Type B pancreatic cell (in vitro differentiated cells): Measurements from ENCODE around the gene CD22. TPM values are rescaled to one million over a fixed set of nuclear protein-coding genes. Genes with fewer than 3 reads are reported as not detected.
A peak's percentile ranks its signal among the peaks of the same experiment; 100 is the strongest.
"Not testable (repeated sequence)": the region's sequence is repeated elsewhere in the genome, so short reads cannot be mapped to it uniquely, and the experiment has no call there.

Experiments used
- DNase-seq: peaks from one replicate; pipeline ENCODE4 v3.0.0; 2021; ENCODE audit warnings: mixed read lengths; ENCODE audit not compliant: unreplicated experiment; ENCODE audit errors: extremely low spot score
- H3K27ac Mint-ChIP-seq: 2 replicates; pipeline ENCODE4 v1.8.0; 2021; ENCODE audit warnings: mild to moderate bottlenecking, mixed read lengths
- H3K27me3 Mint-ChIP-seq: 2 replicates; pipeline ENCODE4 v1.8.0; 2021; ENCODE audit warnings: mixed read lengths
- H3K36me3 Mint-ChIP-seq: 2 replicates; pipeline ENCODE4 v1.8.0; 2021; ENCODE audit warnings: mixed read lengths
- H3K4me1 Mint-ChIP-seq: one replicate; pipeline ENCODE4 v1.8.0; 2021; ENCODE audit warnings: mixed read lengths; ENCODE audit not compliant: unreplicated experiment
- H3K4me3 Mint-ChIP-seq: 2 replicates; pipeline ENCODE4 v1.8.0; 2021; ENCODE audit warnings: mild to moderate bottlenecking, mixed read lengths
- H3K9me3 Mint-ChIP-seq: 2 replicates; pipeline ENCODE4 v1.8.0; 2021; ENCODE audit warnings: mixed read lengths
- total RNA-seq: library from RNA; stranded (reverse); gene quantifications from 2 replicates; pipeline ENCODE4 v1.2.1, GENCODE V29; 2021; ENCODE audit warnings: low replicate concordance
- TF ChIP-seq, protein P1 (sequence below): fragments of 200-600 bp; sonication (generic); conservative IDR thresholded peaks from 2 replicates; pipeline ENCODE4 v1.5.0; 2021; ENCODE audit warnings: antibody characterized with exemption, mild to moderate bottlenecking

Gene CD22
- total RNA-seq, 1 donor from 2014 or later, result 0.92 TPM

DNA sequence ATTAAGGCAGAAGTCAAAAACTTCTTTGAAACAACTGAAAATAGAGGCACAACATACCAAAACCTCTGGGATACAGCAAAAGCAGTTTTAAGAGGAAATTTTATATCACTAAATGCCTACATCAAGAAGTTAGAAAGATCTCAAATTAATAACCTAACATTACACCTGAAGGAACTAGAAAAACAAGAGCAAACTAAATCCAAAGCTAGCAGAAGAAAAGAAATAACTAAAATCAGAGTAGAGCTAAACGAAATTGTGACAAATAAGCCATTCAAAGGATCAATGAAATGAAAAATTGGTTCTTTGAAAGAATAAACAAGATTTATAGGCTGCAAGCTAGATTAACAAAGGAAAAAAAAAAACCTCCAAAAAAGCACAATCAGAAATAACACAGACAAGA, 39.4 kb downstream of the CD22 start:
- Mint-ChIP-seq H3K4me1 (no peaks in the 10 kb centered on the region), H3K27me3 (peaks cover 10% of the 10 kb centered on the region), H3K36me3 (no peaks in the 10 kb centered on the region), H3K27ac (no peak overlapping the region), H3K4me3 (no peak overlapping the region), H3K9me3 (no peaks in the 10 kb centered on the region)
- TF ChIP-seq, protein P1, sequence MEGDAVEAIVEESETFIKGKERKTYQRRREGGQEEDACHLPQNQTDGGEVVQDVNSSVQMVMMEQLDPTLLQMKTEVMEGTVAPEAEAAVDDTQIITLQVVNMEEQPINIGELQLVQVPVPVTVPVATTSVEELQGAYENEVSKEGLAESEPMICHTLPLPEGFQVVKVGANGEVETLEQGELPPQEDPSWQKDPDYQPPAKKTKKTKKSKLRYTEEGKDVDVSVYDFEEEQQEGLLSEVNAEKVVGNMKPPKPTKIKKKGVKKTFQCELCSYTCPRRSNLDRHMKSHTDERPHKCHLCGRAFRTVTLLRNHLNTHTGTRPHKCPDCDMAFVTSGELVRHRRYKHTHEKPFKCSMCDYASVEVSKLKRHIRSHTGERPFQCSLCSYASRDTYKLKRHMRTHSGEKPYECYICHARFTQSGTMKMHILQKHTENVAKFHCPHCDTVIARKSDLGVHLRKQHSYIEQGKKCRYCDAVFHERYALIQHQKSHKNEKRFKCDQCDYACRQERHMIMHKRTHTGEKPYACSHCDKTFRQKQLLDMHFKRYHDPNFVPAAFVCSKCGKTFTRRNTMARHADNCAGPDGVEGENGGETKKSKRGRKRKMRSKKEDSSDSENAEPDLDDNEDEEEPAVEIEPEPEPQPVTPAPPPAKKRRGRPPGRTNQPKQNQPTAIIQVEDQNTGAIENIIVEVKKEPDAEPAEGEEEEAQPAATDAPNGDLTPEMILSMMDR, result no peak
- no peak for DNase-seq

DNA sequence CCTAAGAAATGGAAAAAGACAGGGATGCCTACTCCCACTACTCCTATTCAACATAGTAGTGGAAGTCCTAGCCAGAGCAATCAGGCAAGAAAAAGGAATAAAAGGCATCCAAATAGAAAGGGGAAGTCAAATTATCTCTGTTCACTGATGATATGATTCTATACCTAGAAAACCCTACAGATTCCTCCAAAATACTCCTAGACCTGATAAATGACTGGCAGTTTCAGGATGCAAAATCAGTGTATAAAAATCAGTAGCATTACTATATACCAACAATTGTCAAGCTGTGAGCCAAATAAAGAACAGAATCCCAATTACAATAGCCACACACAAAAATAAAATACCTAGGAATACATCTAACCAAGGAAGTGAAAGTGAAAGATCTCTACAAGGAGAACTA, 40.5 kb downstream of the CD22 start:
- H3K9me3 Mint-ChIP-seq, result no peaks in the 10 kb centered on the region
- peaks cover 19% of the 10 kb centered on the region for H3K27me3 Mint-ChIP-seq
- no peak overlapping the region for H3K4me3 Mint-ChIP-seq
- no peaks in the 10 kb centered on the region for H3K36me3 Mint-ChIP-seq
- no peak for DNase-seq
- H3K4me1 Mint-ChIP-seq, result no peaks in the 10 kb centered on the region
- H3K27ac Mint-ChIP-seq, result no peak overlapping the region
- TF ChIP-seq, protein P1, result no peak

DNA sequence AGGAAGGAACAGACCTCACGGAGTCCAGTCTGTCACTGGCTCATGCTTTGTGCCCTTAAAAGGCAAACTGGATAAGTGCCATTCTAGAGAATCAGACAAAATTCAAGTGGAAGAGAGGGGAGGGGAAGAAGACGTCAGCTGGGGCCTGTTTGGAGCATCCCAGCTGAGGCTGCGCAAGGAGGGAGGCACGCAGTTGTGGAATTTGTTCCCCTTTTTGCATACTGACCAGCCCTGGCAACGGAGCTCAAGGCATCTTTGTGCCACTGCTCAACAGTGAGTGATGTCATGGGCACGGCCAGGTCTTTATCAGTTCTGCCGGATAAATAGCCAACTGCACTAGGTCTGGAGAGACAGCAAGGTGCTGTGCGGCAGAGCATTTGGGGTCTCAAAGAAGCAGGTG, 41.7 kb downstream of the CD22 start, which contains the start of gene GPR42:
Gene GPR42 (plus strand): TSS at position 347 of the 400 bp plus-strand sequence. CDS start 292 bp downstream, outside the sequence.
- H3K9me3 Mint-ChIP-seq, result no peaks in the 10 kb centered on the region
- H3K4me1 Mint-ChIP-seq, result no peaks in the 10 kb centered on the region
- no peak for DNase-seq
- TF ChIP-seq, protein P1, result no peak
- no peaks in the 10 kb centered on the region for H3K36me3 Mint-ChIP-seq
- H3K27ac Mint-ChIP-seq, result no peak within 1 kb of the TSS
- H3K4me3 Mint-ChIP-seq, result no peak within 1 kb of the TSS
- peaks cover 26% of the 10 kb centered on the region for H3K27me3 Mint-ChIP-seq

DNA sequence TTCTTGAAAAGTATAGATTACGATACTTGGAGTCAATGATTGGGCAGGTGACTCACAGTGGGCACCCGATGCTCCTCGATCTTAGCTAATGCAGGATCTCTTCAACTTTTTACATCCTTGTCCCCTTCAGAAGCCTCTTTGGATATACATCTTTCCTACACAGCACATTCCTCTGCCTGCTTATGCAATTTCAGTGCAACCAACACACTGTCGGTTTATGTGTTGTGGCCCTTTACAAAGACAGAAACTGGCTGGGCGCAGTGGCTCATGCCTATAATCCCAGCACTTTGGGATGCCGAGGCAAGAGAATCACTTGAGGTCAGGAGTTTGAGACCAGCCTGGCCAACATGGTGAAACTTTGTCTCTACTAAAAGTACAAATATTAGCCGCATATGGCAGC, 44.5 kb downstream of the CD22 start:
- Mint-ChIP-seq H3K9me3 (no peaks in the 10 kb centered on the region), H3K4me3 (no peak overlapping the region), H3K27ac (no peak overlapping the region), H3K27me3 (peaks cover 24% of the 10 kb centered on the region), H3K4me1 (no peaks in the 10 kb centered on the region), H3K36me3 (no peaks in the 10 kb centered on the region)
- TF ChIP-seq, protein P1, result no peak
- peak; percentile 7 for DNase-seq

DNA sequence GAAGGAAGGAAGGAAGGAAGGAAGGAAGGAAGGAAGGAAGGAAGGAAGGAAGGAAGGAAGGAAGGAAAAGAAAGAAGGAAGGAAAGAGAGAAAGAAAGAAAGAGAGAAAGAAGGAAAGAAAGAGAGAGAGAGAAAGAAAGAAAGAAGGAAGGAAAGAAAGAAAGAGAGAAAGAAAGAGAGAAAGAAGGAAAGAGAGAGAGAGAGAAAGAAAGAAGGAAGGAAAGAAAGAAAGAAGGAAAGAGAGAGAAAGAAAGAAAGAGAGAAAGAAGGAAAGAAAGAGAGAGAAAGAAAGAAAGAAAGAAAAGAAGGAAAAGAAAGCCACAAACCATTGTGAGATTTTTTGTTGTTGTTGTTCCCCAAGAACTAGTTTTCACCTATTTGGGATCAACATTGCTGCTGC, 45.0 kb downstream of the CD22 start:
- H3K27ac Mint-ChIP-seq, H3K4me3 Mint-ChIP-seq, H3K4me1 Mint-ChIP-seq, DNase-seq, H3K36me3 Mint-ChIP-seq, H3K9me3 Mint-ChIP-seq: not testable (repeated sequence)
- peaks cover 24% of the 10 kb centered on the region for H3K27me3 Mint-ChIP-seq

DNA sequence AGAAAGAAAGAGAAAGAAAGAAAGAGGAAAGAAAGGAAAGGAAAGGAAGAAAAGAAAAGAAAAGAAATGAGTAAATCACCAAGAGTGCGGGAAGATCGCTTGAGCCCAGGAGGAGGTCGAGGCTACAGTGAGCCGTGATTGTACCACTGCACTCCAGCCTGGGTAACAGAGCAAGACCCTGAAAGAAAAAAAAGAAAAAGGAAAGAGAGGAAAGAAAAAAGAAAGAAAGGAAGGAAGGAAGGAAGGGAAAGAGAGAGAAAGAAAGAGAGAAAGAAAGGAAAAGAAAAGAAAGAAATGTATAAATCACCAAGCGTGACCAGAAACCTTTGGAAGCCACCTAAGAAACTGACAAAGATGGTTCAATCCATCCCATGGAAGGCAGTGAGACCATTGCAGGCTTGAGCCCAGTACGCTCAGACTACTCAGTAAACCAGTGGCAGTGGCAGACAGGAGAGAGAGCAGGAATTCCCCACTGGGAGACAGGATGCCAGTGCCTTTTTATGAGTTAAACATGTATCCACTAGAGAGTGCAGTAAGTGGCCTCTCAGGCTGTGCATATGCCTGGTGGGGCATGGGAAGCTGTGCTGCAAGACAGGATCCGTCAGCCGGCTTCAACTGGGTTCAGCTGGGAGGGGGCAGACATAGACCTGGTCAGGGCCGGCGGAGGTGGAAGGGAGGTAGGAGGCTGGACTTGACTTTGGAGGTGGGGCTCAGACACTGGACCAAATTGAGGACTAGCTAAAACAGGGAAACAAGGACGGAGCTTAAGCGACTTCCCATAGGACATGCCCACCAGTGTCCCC, 46.7 kb downstream of the CD22 start:
- peak; percentile 49 for DNase-seq
- TF ChIP-seq, protein P1, result no peak
- Mint-ChIP-seq H3K27me3 (peaks cover 29% of the 10 kb centered on the region), H3K36me3 (no peaks in the 10 kb centered on the region), H3K4me1 (peaks cover 6% of the 10 kb centered on the region), H3K27ac (no peak overlapping the region), H3K4me3 (no peak overlapping the region), H3K9me3 (peaks cover 4% of the 10 kb centered on the region)
